Heart left ventricle (tissue), 13 donors: ENCODE results near the gene CA7.
"Not testable (repeated sequence)": the region's sequence is repeated elsewhere in the genome, so short reads cannot be mapped to it uniquely, and the experiment has no call there.

Experiments
- CTCF ChIP-seq, 12 donors: fragments of 200-600 bp; sonication (generic) in 4 of 12; IDR thresholded peaks; one replicate each; pipeline versions ENCODE4 v1.5.0 to v1.8.0; 2018 to 2022; ENCODE audit warnings: antibody characterized with exemption in 12 of 12, mild to moderate bottlenecking in 5 of 12
- POLR2A ChIP-seq, 2 donors: fragments of 450-650 bp; IDR thresholded peaks; one replicate each; pipeline ENCODE4 v1.6.1; 2017; ENCODE audit warnings: antibody characterized with exemption in 2 of 2, mild to moderate bottlenecking in 2 of 2, moderate library complexity in 2 of 2
- donor health status: ischemic (EF 13 %, LVEDD 7.1; RV severe dilation, severe dysfunction).
- donor health status: DM: no; HTN: yes; CAD: no.
- donor health status: DM: no; HTN: no; CAD: no.
- donor health status: ischemic (EF 25% LVEDD 6.9; RV normal size, moderate dysfunction).
- donor health status: ischemic (EF 25% LVEDD 5.7; RV mildly dilated, moderate dysfunction).
- donor health status: ischemic (EF 35%, LVEDD 5.7; RV mildly dilated, moderate dysfunction).
- donor health status: nonischemic (EF 11% LVEDD 7.7; RV severe dilation, severe dysfunction).
- donor health status: DM: yes; HTN: yes; CAD: no.
- donor health status: PGD.
- donor health status: ischemic (EF 29% LVEDD 5.4; RV normal size, mild dysfunction).
- donor health status: nonischemic (EF 23%, LVEDD 6.1; RV moderate dilation, normal function).

GRCh38 chr16:66896682-66897081 lies 52.5 kb downstream of the CA7 start:
- TF ChIP-seq CTCF, POLR2A (IDR thresholded peaks at IDR 0.05): not testable (repeated sequence)
